ENCODE measurements around the gene TOM1L2.
A peak's percentile ranks its signal among the peaks of the same experiment; 100 is the strongest.
"Not testable (repeated sequence)": the region's sequence is repeated elsewhere in the genome, so short reads cannot be mapped to it uniquely, and the experiment has no call there.

Gene TOM1L2

DNA sequence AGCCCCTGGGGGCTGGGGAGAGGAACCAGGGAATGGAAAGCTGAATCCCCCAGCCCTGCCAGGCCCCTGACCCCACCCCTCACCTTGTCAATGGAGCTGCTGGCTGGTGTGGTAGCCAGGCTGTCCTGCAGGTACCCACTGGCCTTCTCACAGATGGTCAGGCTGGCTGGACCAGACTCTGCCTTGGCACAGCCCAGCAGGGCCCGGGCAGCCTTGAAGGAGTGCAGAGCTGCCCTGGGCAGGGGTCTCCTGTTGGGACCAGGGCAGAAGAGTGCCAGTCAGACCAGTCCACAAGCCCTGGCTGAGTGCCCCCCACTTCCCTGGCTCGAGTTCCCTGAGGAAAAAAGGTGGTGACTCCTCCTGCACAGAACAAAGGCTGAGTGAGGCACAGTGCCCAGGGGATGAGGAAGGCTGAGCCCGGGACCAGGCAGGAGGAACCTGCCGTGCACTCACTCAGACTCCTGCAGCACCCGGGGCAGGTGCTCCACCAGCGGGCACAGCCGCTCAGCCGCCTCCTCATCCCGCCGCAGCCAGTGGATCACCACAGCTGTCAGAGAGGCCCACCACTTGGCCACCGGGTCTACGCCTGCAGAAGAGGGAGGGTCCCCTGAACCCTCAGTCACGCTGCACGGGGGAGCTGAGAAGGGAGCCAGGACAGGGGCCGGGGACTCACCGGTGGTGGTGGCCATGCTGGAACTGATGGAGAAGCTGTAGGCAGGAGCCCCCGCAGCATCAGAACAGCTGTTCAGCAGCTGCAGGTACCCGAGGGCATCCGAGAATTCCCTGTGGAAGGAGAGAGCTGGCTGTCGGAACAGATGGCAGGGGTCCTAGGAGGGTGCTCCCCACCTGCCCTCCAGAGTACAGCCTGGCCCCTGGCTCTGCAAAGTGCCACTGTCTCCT is 157.8 kb downstream of the TOM1L2 start:
- peak; percentile 23 for DNase-seq

GRCh38 chr17:17813725-17814095 is 158.5 kb downstream of the TOM1L2 start:
- DNase-seq: no peak

DNA sequence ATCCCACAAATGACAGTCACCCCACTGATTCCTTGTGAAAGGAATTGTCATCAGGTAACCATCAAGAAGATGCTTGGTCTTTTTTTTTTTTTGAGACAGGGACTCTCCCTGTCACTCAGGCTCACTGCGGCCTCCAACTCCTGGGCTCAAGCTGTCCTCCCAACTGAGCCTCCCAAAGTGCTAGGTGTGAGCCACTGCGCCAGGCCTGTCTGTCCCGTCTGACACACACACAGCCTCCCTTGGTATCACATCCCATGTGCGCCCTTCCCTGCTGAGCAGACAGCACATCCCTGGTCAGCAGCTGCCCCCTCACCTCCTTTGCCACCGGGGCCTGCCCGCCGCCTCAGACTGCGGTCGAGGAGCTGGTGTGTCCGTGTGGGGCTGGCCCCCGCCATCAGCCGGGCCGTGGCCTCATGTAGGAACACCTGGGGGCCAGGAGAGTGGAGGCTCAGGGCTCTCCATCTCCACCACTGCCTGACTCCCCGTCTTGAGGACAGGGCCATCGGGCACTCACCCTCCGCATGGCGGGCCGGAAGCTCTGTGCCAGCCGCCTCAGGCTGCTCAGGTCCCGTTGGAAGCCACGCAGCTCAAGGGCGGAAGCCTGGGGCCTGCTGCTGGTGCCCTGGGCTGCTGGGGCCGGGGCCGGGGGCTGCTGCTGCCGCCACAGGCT is 159.0 kb downstream of the TOM1L2 start:
- DNase-seq: no peak

- DNase-seq: peak; percentile 24
Measured at GRCh38 chr17:17812211-17813054, 159.8 kb downstream of the TOM1L2 start.

GRCh38 chr17:17811381-17812210 is 160.6 kb downstream of the TOM1L2 start:
- no peak for DNase-seq

GRCh38 chr17:17810895-17811248 is 161.3 kb downstream of the TOM1L2 start:
- no peak for DNase-seq

GRCh38 chr17:17810084-17810894 is 161.9 kb downstream of the TOM1L2 start:
- no peak for DNase-seq

GRCh38 chr17:17809531-17810083 is 162.6 kb downstream of the TOM1L2 start:
- DNase-seq: no peak

DNA sequence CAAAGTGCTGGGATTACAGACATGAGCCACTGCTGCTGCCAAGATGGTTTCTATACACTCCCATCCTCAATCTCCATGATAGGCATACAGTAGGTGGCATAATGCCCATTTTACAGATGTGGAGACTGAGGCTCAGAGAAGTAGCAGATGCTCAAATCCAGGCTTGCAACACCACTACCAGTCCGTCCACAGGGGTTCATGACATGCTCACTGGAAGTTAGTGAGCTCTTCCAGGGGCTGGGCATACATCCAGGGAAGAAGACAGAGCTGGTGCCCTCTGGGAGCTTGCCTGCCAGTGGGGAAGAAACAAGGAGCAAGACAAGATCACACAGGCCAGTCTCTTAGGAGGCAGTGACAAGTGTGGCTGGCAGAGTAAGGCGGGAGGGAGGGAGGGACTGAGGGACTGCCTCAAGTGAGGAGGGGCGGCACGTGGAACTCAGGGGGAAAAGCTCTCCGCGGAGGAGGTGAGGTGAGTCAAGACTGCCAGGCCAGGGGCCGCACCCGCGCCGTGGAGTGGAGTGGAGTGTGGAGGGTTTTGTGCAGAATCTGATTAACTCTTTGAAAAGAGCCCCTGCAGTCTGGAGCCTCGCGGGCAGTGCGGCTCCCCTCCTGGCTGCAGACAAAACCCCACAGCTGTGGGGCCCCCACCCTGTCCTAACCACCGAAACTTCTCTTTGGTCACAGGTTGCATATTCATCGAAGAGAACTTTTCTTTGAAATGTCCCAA is 163.3 kb downstream of the TOM1L2 start:
- DNase-seq: no peak

DNA sequence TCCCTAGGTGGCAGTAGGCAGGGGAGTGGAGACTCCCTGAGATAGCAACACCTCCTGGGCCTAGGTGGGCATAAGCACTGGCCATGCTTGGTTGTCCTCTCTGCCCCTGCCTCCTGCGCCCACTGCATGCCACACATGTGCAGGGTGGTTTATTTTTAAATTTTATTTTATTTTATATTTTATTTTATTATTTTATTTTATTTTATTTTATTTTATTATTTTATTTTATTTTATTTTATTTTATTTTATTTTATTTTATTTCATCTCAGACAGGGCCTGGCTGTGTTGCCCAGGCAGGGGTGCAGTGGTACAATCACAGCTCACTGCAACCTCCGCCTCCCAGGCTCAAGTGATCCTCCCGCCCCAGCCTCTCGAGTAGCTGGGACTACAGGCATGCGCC is 164.0 kb downstream of the TOM1L2 start:
- DNase-seq: not testable (repeated sequence)

DNA sequence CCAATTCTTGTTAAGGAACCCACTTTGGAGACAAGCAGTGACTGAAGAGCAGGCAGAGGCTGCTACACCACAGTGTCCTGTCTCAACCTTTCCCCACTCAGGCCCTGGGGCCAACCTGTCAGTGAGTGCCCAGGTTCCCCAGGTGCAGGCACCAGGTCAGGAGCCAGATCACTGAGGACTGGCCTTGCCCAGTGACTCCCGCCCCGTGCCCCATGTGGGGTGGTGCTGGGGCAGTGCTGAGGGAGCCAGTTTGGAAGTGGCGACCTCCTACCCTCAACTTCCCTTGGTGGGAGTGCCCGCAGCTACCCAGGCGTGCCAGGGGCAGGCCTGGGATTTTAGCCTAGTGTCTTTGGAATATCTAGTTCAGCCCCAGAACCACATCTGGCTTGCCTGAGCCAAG is 164.8 kb downstream of the TOM1L2 start:
- no peak for DNase-seq

DNA sequence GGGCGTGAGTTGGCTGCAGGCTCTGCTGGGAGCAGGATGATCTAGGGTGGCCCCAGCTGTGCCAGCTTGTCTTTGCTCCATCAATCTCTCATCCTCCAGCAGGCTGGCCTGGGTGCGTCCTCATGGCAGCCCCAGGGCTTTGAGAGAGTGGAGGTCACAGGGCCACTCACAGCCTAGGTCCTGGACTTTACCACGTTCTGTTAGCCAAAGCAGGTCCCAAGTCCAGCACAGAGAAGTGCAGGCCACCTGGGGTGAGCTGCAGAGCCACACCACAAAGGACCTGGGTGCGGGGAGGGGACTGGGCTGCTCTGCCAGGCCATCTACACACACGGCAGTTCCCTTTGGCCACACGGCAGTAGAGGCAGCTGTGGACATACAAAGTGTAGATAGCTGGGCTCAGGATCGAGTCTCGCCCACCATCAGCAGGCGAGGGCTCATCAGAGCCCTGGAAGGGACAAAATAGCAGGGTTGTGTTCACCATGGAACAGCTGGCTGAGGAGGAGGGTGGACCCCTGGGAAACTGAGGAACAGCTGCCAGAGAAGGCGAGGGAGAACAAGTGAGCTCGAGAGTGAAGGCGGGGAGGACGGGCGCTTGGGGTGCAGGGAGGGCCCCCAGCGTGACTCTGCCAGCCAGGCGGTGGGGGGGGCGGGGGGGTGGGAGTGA is 165.5 kb downstream of the TOM1L2 start:
- DNase-seq: no peak

- DNase-seq: no peak
Measured at GRCh38 chr17:17806035-17806434, 166.2 kb downstream of the TOM1L2 start.

GRCh38 chr17:17805575-17805974 is 166.6 kb downstream of the TOM1L2 start:
- DNase-seq: no peak

GRCh38 chr17:17804007-17804406 is 168.2 kb downstream of the TOM1L2 start:
- no peak for DNase-seq

DNA sequence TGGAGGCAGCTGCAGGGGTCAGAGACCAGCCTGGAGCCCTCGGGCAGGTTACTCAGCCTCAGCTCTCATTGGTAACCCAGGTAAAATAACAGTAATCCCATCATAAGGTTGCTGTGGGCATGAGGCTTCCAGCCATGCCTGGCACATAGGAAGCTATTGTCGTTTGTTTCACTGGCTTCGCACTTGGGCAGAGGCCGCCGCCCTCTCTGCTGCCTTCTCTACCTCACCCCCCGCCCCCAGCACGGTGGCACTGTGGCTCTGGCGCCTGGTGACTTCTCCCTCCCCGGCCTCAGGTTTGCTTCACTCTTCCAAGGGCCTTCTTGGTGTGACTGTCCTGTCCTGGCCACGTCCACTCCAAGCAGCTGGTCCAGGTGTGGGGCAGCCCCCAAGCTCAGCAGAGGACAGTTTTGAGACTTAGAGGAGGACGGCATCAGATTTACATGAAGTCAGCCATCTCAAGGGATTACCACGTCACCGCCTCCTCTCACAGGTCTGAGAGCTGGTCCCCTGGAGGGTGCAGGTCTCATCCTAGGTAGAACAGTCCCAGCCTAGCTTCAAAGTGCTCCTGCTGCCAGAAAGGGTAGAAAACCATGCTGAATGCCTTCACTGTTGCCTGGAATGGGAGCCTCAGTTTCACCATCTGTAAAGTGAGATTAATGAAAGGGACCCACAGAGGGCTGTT is 170.3 kb downstream of the TOM1L2 start:
- no peak for DNase-seq

DNA sequence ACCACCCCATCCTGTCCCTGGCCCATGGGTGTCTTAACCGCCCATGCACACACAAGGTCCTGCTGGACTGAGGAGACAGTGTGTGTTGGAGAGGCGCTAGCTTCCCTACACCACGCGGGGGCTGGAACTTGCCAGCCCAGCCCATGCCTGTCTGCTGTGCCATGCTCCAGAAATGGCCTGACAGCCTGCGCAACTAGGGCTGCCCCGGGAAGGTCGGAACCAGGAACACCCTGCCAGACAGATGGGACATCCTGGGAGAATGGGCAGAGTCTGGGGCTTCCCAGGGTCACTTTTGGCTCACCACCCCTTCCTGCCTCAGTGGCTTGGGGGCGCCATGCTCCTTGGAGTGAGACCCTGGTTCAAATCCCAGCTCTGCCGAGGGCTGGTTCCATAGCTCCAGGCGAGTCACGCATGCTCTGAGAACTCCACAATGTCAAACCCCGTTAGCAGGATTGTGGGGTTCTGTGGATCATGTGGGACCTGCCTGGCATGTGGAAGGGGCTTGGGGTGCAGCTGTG is 171.6 kb downstream of the TOM1L2 start:
- no peak for DNase-seq

DNA sequence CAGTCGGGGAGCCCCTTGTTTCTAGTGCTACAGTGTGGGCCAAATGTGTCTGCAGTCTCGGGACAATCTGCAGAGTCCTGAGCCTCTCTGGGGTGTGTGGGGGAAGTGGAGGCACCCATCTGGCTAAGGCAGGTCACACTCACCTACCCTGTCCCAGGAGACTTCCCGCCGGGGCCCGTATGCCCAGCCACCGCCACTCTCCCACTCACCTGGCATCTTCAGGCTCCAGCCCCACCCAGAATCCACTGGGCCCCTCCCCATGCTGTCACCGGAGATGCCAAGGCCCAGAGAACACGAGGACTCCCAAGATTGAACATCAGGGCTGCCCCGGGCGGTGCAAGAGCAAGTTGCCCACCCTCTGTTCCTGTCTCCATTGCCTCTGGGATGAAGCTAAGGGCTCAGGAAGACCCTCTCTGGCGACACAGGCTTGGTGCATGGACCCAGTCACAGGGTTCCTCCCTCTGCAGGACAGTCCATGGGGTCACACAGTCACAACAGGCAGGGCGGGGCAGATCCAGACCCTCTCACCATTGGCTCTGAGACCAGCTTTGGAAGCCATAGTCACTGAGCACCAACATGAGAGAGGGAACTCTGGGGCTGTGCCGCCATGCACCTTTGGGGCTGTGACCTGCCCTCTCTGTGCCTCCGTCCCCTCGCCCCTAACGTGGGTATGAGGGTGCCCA is 173.5 kb downstream of the TOM1L2 start:
- DNase-seq: no peak
